IMR-90 (cell line): Measurements from ENCODE around the gene LBP.

ENCODE experiments used
- BHLHE40 ChIP-seq: fragments of 150-350 bp; IDR thresholded peaks from 2 replicates; pipeline ENCODE4 v1.6.1; 2016; ENCODE audit warnings: mild to moderate bottlenecking, low read depth, low read length
- CEBPB ChIP-seq: IDR thresholded peaks from 2 replicates; pipeline ENCODE4 v1.6.1; 2012; ENCODE audit warnings: low read depth, low read length, improper control_type of control experiment
- CHD1 ChIP-seq: IDR thresholded peaks from 2 replicates; pipeline ENCODE4 v1.6.1; 2012; ENCODE audit warnings: low read depth, low read length, improper control_type of control experiment
- ELK1 ChIP-seq: fragments of 150-350 bp; IDR thresholded peaks from 2 replicates; pipeline ENCODE4 v1.6.1; 2016; ENCODE audit warnings: low read depth, mild to moderate bottlenecking, low read length, moderate library complexity, borderline replicate concordance
- FOS ChIP-seq: fragments of 150-350 bp; IDR thresholded peaks from 2 replicates; pipeline ENCODE4 v1.6.1; 2016; ENCODE audit warnings: low read depth, low read length
- MAFK ChIP-seq: IDR thresholded peaks from 2 replicates; pipeline ENCODE4 v1.6.1; 2012; ENCODE audit warnings: low read depth, low read length, improper control_type of control experiment
- MAZ ChIP-seq: IDR thresholded peaks from 2 replicates; pipeline ENCODE4 v1.6.1; 2012; ENCODE audit warnings: low read depth, mild to moderate bottlenecking, low read length, improper control_type of control experiment, moderate library complexity, borderline replicate concordance
- POLR2A ChIP-seq: IDR thresholded peaks from 2 replicates; pipeline ENCODE4 v1.6.1; 2012; ENCODE audit warnings: mild to moderate bottlenecking, low read depth, low read length
- RAD21 ChIP-seq: IDR thresholded peaks from 2 replicates; pipeline ENCODE4 v1.6.1; 2012; ENCODE audit warnings: low read length, improper control_type of control experiment
- RFX5 ChIP-seq: IDR thresholded peaks from 2 replicates; pipeline ENCODE4 v1.8.0; 2012; ENCODE audit warnings: low read depth, mild to moderate bottlenecking, low read length, moderate library complexity
- SMC3 ChIP-seq: fragments of 150-350 bp; IDR thresholded peaks from 2 replicates; pipeline ENCODE4 v1.6.1; 2016; ENCODE audit warnings: low read depth, mild to moderate bottlenecking, antibody characterized with exemption, low read length, moderate library complexity
- USF2 ChIP-seq: fragments of 150-350 bp; IDR thresholded peaks from 2 replicates; pipeline ENCODE4 v1.6.1; 2017; ENCODE audit warnings: mild to moderate bottlenecking, antibody characterized with exemption, low read length, low read depth
- TF ChIP-seq, protein P1 (sequence below): conservative IDR thresholded peaks from 2 replicates; pipeline ENCODE4 v1.5.1; 2012; ENCODE audit warnings: mild to moderate bottlenecking, low read depth, low read length, improper control_type of control experiment

GRCh38 chr20:38302786-38303185 is 43.5 kb upstream of the LBP start:
- TF ChIP-seq, protein P1, sequence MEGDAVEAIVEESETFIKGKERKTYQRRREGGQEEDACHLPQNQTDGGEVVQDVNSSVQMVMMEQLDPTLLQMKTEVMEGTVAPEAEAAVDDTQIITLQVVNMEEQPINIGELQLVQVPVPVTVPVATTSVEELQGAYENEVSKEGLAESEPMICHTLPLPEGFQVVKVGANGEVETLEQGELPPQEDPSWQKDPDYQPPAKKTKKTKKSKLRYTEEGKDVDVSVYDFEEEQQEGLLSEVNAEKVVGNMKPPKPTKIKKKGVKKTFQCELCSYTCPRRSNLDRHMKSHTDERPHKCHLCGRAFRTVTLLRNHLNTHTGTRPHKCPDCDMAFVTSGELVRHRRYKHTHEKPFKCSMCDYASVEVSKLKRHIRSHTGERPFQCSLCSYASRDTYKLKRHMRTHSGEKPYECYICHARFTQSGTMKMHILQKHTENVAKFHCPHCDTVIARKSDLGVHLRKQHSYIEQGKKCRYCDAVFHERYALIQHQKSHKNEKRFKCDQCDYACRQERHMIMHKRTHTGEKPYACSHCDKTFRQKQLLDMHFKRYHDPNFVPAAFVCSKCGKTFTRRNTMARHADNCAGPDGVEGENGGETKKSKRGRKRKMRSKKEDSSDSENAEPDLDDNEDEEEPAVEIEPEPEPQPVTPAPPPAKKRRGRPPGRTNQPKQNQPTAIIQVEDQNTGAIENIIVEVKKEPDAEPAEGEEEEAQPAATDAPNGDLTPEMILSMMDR: no peak
- TF ChIP-seq RAD21 (no peak), RFX5 (no peak), USF2 (no peak), CEBPB (no peak), POLR2A (no peak), FOS (no peak), ELK1 (no peak), SMC3 (no peak), MAFK (no peak), CHD1 (no peak), MAZ (no peak), BHLHE40 (no peak)
